ENCODE measurements around the gene DDX20.

GRCh38 chr1:111723091-111723806 lies 32.5 kb upstream of the DDX20 start:
- TF ChIP-seq EZH2 (IDR thresholded peaks at IDR 0.05; ENCODE audit: insufficient read depth, poor library complexity, severe bottlenecking) (no peak), EZH2phosphoT487 (IDR thresholded peaks at IDR 0.05; ENCODE audit: insufficient read depth, low read depth) (no peak)
